ENCODE data around the gene GASK1A. TPM values are rescaled to one million over a fixed set of nuclear protein-coding genes. Genes with fewer than 3 reads are reported as not detected.

The GASK1A gene
- total and polyA plus RNA-seq, 7 donors, result 0.92 to 32.7 (median 8.1) TPM

DNA sequence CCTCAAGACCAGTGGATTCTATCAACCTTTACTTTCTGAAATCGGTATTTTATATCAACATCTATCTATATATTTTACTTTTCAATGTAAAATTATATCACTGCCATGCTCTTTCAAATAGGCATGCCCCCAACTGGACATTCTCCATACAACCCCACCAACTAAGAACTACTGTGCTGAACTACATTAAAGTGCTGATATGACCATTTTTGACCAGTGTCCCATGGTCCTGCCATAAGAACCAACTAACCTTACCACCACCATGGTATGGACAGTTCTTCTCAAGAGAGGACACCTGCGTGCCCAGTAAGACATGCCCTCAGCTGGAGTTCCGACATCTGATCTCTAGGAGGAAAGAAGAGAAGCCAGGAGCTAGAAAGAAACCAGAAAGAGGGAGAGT is 111.1 kb downstream of the GASK1A start:
- no peak for DNase-seq
- TF ChIP-seq POLR2AphosphoS5 (IDR thresholded peaks at IDR 0.05) (no peak), EP300 (IDR thresholded peaks at IDR 0.05) (no peak), POLR2A (IDR thresholded peaks at IDR 0.05) (no peak), CTCF (IDR thresholded peaks at IDR 0.05) (no peak)
- Histone ChIP-seq H3K9me3 (no peaks in the 10 kb centered on the region), H3K36me3 (no peaks in the 10 kb centered on the region), H3K4me1 (peaks cover 0 to 47% (median 36%) of the 10 kb centered on the region in 4 donors), H3K4me3 (no peak overlapping the region), H3K27ac (peak overlapping the region in 3 of 4 donors; percentile 50 to 52 (median 52)), H3K27me3 (no peaks in the 10 kb centered on the region)
- 94% methylated on average over 3 of the region's 3 CpGs for WGBS, 2 donors
- intact Hi-C loops (cut with DNase I), result no loop called here

DNA sequence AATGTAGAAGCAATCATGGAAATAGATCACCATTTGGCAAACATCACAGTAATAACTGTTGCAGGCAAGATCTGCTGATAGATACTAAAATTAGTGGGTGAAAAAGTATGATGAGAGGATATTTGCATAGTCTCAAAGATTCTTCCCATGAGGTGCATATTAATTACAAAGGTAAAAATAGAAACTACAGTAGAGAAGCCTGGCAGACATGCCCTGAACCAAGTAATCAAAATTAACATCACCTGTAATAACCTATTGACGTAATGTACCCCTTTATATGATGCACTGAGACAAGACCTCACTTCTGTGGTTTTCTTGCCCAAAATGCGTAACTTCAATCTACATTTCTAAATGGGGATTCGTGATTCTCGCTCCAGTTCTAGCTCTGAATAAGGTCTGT is 112.4 kb downstream of the GASK1A start:
- TF ChIP-seq EP300 (IDR thresholded peaks at IDR 0.05) (no peak), CTCF (IDR thresholded peaks at IDR 0.05) (no peak), POLR2A (IDR thresholded peaks at IDR 0.05) (no peak), POLR2AphosphoS5 (IDR thresholded peaks at IDR 0.05) (no peak)
- DNase-seq, result no peak
- Histone ChIP-seq H3K36me3 (no peaks in the 10 kb centered on the region), H3K27ac (peak overlapping the region in 2 of 4 donors; percentile 50 to 52), H3K4me3 (no peak overlapping the region), H3K4me1 (peaks cover 0 to 47% (median 36%) of the 10 kb centered on the region in 4 donors), H3K9me3 (no peaks in the 10 kb centered on the region), H3K27me3 (no peaks in the 10 kb centered on the region)
- 89 to 97% methylated on average over 4 of the region's 4 CpGs for WGBS, 2 donors
- intact Hi-C loops (cut with DNase I), result no loop called here

DNA sequence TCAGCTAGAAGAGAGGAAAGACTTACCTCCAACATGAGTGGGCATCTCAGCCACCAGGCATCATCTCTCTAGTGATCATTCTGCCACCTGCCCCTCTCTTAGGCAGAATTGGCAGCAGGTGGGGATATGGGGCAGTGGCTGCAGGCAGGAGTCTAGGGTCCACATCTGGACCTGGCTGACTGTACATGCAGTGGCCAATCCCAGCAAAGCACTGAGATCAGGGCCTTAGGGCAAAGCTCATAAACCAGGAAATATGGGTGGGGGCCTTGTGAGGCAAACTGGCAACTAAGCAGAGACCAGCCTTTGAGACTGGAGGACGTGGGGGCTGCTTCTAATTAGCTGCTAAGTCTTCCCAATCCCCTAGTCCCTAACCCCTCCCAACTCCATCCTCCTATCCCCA is 113.9 kb downstream of the GASK1A start:
- WGBS, 2 donors, result 65 to 73% methylated on average over 1 of the region's 1 CpG
- DNase-seq, result no peak
- TF ChIP-seq EP300 (IDR thresholded peaks at IDR 0.05), result no peak
- TF ChIP-seq POLR2AphosphoS5 (IDR thresholded peaks at IDR 0.05), result no peak
- no peak for TF ChIP-seq POLR2A (IDR thresholded peaks at IDR 0.05)
- no peak for TF ChIP-seq CTCF (IDR thresholded peaks at IDR 0.05)
- Histone ChIP-seq H3K27ac (no peak overlapping the region), H3K4me3 (no peak overlapping the region), H3K36me3 (no peaks in the 10 kb centered on the region), H3K27me3 (no peaks in the 10 kb centered on the region), H3K9me3 (no peaks in the 10 kb centered on the region), H3K4me1 (peaks cover 0 to 47% (median 36%) of the 10 kb centered on the region in 4 donors)
- intact Hi-C loops (cut with DNase I), result no loop called here

GRCh38 chr3:43093974-43094373 is 114.9 kb downstream of the GASK1A start:
- no peak overlapping the region for H3K4me3 ChIP-seq
- no peak overlapping the region for H3K27ac ChIP-seq
- peaks cover 0 to 47% (median 36%) of the 10 kb centered on the region in 4 donors for H3K4me1 ChIP-seq
- intact Hi-C loops (cut with DNase I), result no loop called here
- H3K9me3 ChIP-seq, result no peaks in the 10 kb centered on the region
- no peaks in the 10 kb centered on the region for H3K36me3 ChIP-seq
- TF ChIP-seq POLR2A (IDR thresholded peaks at IDR 0.05), result no peak
- TF ChIP-seq CTCF (IDR thresholded peaks at IDR 0.05), result no peak
- no peak for TF ChIP-seq EP300 (IDR thresholded peaks at IDR 0.05)
- no peak for TF ChIP-seq POLR2AphosphoS5 (IDR thresholded peaks at IDR 0.05)
- WGBS, 2 donors, result 90 to 92% methylated on average over 2 of the region's 2 CpGs
- H3K27me3 ChIP-seq, result no peaks in the 10 kb centered on the region
- DNase-seq, result no peak

- no peak for TF ChIP-seq CTCF (IDR thresholded peaks at IDR 0.05)
- TF ChIP-seq POLR2A (IDR thresholded peaks at IDR 0.05), result no peak
- no peak for TF ChIP-seq POLR2AphosphoS5 (IDR thresholded peaks at IDR 0.05)
- no peak for TF ChIP-seq EP300 (IDR thresholded peaks at IDR 0.05)
- Histone ChIP-seq H3K4me3 (no peak overlapping the region), H3K27me3 (no peaks in the 10 kb centered on the region), H3K9me3 (no peaks in the 10 kb centered on the region), H3K27ac (no peak overlapping the region), H3K4me1 (peaks cover 0 to 47% (median 36%) of the 10 kb centered on the region in 4 donors), H3K36me3 (no peaks in the 10 kb centered on the region)
- no peak for DNase-seq
- intact Hi-C loops (cut with DNase I), result no loop called here
- WGBS, 2 donors, result 97% methylated on average over 2 of the region's 2 CpGs
Observed at GRCh38 chr3:43094381-43094780, 115.3 kb downstream of the GASK1A start.

Measured in sigmoid colon (tissue), 7 donors.